Raji (cell line): ENCODE results near the gene ZNF552.

Source experiments
- POLR2A ChIP-seq: IDR thresholded peaks from 2 replicates; pipeline ENCODE4 v1.6.1; 2011; ENCODE audit warnings: low read depth, low read length, control low read depth; ENCODE audit not compliant: insufficient read depth

The ZNF552 gene

GRCh38 chr19:57813919-57814504 is 701 bp downstream of the ZNF552 start:
- no peak for TF ChIP-seq POLR2A

- TF ChIP-seq POLR2A = no peak
These were observed 2.5 kb downstream of the ZNF552 start for GRCh38 chr19:57812226-57812625.

DNA sequence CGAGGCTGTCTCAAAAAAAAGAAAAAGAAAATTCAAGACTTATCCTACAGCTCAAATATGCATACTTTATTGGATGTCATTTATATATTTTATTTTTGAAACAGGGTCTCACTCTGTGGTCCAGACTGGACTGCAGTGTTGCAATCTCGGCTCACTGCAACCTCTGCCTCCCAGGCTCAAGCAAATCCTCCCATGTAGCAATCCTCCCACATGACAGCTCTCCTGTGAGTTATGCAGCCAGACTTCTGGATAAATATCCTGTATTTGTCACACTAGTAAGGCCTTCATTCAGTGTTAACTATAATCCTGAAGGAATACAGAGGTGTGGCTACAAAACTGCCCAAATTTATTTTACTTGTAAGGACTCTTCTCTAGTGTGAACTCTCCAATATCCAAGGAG is 7.2 kb downstream of the ZNF552 start:
- TF ChIP-seq POLR2A = no peak

DNA sequence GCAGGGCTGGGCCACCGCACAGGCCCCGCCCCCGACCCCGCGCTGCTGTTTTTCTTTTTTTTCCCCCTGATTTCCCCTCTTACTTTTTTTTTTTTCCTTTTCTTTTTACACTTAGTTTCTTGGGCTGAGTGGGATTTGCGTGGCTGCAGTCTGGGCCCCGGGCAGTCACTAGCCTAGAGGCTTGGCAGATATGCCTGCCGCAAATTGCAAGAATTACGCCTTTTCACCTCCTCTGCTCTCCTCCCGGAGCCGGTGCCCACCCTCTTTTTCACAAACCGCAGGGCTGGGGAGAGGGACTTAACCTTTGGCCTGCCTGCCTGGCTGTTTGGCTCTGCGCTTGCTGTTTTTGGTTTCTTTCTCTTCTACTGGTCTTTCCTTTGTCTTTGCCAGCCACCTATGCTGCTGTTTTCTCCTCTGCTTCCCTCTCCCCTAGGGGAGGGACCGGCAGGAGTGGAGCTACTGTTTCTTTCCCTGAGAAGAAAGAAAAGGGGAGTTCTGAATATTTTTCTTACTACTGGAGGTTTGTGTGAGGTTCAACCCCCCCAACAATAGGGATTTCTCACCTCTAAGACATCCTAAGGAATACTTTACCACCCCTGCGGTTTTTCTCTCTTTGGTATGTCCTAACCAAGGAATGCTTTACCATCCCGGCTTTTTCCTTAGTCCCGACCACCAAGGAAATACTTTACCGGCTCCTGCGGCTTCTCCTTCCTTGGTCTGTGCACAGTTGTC is 11.0 kb downstream of the ZNF552 start:
- no peak for TF ChIP-seq POLR2A

DNA sequence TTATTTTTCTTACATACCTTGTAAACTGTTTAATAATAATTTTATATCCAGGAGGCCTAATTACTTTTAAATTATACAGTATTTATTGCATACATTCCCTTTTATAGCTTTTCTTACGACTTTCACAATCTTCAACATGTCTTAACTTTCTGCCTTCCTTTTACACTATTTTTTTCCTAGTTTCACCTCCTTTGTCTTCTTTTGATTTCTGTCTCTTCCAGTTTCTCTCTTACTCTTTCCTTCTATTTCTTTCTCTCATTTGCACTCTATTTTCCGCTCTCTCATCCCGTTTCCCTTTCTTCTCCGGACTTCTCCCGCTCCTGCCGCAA is 11.5 kb downstream of the ZNF552 start:
- no peak for TF ChIP-seq POLR2A

- TF ChIP-seq POLR2A = no peak
These were observed 12.4 kb downstream of the ZNF552 start for GRCh38 chr19:57802269-57802668.

DNA sequence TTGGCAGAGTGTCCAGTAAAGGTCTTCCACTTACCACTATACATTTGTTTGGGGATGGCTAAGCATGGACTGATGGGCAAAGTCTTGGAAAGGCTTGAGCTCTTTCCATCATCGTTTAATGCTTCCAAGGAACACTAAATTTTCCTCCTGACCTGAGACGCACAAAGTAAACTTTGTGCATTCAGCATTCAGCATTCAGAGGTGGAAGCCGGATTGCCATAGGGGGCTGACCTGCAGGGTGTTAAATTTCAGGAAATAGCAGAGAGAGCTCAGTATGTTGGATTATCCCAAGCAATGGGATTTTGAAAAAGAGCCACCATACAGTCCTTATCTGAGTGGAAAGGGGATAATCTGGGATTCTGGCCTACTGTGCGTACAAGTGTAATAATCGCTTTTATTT is 14.0 kb downstream of the ZNF552 start:
- TF ChIP-seq POLR2A = no peak

DNA sequence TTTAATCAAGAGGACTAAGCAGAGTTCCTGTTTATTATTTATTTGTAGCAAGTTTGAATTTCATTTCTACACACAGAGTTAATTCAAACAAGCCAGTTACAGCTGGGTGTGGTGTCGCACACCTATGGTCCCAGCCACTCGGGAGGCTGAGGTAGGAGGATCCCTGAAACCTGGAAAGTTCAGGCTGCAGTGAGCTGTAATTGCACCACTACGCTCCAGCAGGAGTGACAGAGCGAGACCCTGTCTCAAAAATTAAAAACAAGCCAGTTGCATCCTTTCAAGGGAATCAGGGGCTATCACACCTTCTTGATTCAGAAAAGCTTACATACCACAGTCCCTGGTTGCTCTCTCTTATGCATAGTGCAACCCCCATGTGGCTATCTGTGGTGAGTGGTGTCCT is 25.4 kb downstream of the ZNF552 start:
- no peak for TF ChIP-seq POLR2A

DNA sequence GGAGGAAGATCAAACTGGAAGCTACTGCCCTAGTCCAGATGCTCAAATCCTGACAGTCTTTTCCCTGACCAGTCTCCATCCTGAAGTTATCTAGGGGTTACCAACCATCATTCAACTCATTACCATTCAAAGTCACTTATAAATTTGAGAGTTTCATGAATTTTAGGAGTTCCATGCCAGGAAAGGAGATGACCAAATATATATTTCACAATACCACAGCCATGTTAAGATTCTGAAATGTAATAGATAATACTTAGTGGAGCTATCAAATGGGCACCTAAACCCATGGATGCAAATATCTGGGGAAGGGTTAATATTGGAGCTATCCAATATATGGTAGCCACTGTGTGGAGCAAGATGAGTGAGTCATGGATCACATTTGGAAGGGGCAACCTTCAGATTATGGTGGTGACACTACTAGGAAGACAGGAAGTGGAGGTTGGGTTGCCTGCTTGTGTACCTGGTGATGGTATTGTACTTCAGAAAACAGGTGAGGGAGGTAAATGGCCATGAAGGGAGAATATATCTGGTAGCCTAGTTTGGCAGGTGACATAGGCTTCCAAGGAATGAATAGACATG is 26.5 kb downstream of the ZNF552 start:
- no peak for TF ChIP-seq POLR2A

- TF ChIP-seq POLR2A = no peak
These were observed 27.8 kb downstream of the ZNF552 start for GRCh38 chr19:57786906-57787305.

DNA sequence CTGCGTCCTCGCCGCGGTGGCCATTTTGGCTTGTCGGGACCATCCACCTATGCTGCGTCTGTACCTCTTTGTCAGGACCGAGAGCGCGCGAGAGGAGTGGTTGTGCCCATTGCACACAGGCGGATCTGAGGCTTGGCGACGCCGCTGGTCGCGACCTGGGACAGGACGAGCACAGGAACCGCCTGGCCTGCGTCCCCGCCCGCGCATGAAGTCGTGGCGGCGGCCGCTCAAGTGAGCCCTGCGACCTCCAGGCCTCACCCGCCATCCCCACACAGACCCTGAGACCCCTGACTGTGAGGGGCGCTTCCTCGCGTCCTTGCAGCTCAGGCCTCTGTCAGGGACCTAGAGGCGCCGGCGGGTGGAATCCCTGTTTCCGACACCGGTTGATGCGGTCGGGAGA is 28.4 kb downstream of the ZNF552 start:
- no peak for TF ChIP-seq POLR2A

DNA sequence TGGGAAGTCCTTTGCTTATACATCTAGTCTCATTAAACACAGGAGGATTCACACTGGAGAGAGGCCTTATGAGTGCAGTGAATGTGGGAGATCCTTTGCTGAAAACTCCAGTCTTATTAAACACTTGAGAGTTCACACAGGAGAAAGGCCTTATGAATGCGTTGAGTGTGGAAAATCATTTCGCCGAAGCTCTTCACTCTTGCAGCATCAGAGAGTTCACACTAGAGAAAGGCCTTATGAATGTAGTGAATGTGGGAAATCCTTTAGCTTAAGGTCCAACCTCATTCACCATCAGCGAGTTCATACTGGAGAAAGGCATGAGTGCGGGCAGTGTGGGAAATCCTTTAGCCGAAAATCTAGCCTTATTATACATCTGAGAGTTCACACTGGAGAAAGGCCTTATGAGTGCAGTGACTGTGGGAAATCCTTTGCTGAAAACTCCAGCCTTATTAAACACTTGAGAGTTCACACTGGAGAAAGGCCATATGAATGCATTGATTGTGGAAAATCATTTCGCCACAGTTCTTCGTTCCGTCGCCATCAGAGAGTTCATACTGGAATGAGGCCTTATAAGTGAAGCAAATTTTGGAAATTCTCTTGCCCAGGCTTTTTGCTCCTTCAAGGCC is 35.4 kb downstream of the ZNF552 start:
- TF ChIP-seq POLR2A = no peak

- TF ChIP-seq POLR2A = no peak
These were observed 36.4 kb downstream of the ZNF552 start for GRCh38 chr19:57778336-57778735.

DNA sequence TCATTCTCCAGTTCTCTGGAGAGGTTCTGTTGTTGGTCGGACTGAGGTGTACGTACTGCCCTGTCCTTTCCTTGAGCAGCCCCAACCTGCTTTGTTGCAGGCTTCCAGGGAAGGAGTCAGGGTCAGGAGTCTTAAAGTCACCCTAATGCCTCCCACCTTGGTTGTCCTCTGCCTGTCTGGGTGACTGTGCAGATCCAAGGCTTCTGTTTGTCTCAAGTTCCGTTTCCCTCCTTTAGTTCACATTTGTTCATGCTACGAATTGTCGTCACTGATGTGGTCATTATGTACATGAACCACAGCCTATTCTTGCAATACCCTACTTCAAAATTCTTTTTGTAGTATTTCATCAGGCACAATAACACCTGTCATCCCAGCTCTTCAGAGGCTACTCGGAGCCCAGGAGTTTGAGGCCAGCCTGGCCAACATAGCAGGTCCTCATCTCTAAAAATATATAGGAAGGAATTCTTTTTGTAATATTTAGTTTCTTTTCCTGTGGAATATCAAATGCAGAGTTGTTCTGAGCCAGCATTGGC is 37.9 kb downstream of the ZNF552 start:
- no peak for TF ChIP-seq POLR2A

GRCh38 chr19:57773488-57773887 is 41.2 kb downstream of the ZNF552 start:
- TF ChIP-seq POLR2A = no peak

- TF ChIP-seq POLR2A = no peak
These were observed 43.3 kb downstream of the ZNF552 start for GRCh38 chr19:57771417-57771816.
